ENCODE data around the gene UQCC2. TPM values are rescaled to one million over a fixed set of nuclear protein-coding genes. Genes with fewer than 3 reads are reported as not detected.

Gene UQCC2
- total RNA-seq, 1 experiment from 2014 or later = 46.1 TPM

DNA sequence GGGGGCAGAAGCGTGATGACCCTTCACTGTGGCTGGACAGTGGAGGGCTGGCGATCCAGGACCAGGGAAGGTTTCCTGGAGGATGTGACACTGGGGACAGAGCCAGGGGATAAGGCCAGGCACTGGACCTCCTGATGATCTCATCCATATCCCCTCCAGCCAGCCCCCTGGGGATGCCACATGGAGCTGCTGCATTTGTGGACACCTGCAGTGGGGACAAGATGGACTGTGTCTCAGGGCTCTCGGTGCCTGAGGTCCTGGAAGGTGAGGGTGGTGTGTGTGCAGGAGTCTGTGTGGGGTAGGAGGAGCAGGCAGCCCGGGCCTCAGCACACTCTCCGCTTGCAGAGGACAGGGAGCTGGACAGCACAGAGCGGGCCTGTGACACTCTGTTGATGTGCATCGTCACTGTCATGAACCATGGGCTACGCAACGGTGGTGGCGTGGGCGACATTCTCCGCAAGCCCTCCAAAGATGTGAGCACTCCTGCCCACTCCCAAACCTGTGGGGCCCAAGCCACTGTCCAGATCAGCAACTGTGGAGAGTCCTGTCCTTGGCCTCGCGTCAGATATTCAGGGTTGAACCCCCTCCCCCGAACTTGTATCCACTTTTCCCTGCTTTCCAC, 19.9 kb downstream of the UQCC2 start:
- no peak for DNase-seq (ENCODE audit: low spot score)

DNA sequence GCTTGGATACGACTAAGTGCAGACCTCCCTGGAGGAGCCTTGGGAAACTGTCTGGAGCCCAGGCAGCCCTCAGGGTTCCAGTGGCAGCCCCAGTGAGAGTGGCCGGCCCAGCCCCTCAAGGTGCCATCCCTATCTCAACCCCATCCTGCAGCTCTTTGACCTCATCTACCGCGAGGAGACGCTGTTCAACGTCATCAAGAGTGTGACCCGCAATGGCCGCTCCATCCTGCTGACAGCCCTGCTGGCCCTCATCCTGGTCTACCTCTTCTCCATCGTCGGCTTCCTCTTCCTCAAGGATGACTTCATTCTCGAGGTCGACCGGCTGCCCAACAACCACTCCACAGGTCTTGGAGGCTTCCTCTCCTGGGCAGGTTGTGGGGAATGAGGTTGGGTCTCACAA, 20.7 kb downstream of the UQCC2 start:
- no peak for DNase-seq (ENCODE audit: low spot score)

DNA sequence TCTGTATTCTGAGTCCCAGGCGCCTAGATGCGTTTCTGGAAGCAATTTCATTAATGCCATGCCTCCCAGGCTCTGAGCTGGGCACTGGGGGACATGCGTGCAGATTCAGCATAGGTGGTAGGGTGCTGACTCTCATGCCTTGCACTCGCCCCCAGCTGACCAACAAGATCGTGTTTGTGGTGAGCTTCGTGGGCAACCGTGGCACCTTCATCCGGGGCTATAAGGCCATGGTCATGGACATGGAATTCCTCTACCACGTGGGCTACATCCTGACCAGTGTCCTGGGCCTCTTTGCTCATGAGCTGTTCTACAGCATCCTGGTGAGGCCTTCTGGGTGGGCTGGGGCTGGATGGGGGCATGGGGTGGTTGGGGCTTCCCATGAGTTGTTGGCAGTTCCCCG, 21.6 kb downstream of the UQCC2 start:
- peak; percentile 27 for DNase-seq (ENCODE audit: low spot score)

DNA sequence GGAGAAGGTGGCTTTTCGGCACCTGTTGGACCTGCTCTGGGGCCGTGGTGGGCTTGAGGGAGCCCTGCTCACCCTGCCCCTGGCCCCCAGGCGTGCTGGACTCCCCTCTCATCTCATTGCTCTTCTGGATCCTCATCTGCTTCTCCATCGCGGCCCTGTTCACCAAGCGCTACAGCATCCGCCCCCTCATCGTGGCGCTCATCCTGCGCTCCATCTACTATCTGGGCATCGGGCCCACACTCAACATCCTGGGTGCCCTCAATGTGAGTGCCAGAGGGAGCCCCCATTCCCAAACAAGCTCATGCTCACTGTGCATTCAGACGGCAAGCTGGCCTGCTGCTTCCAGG, 22.4 kb downstream of the UQCC2 start:
- no peak for DNase-seq (ENCODE audit: low spot score)

DNA sequence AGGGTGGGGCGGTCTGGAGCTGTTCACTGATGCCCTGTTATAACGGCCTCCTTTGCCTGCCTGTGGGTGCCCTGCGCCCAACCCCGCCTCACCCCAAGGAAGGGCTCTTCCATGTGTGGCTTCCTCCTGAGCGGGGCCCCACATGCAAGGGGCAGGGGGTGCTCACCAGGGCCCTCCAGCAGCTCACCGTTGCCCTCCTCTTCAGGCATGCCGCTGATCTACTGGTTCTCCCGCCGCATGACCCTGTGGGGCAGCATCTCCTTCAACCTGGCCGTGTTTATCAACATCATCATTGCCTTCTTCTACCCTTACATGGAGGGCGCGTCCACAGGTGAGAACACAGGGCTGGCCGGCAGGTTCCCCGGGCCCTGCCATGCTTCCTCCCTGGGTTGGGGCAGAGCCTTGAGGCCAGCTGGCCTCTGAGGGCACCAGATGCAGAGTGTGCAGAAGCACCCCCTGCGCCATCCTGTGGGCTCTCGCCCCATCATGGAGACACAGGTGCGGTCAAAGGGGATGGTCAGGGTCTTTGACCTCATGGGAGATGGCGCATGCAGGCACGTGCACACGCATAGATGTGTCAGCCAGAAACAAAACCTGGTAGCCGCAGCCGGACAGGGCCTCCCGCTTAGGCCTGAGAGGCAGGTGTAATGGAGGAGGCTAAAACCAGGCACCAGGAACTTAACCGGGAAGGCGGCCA, 22.9 kb downstream of the UQCC2 start:
- no peak for DNase-seq (ENCODE audit: low spot score)

DNA sequence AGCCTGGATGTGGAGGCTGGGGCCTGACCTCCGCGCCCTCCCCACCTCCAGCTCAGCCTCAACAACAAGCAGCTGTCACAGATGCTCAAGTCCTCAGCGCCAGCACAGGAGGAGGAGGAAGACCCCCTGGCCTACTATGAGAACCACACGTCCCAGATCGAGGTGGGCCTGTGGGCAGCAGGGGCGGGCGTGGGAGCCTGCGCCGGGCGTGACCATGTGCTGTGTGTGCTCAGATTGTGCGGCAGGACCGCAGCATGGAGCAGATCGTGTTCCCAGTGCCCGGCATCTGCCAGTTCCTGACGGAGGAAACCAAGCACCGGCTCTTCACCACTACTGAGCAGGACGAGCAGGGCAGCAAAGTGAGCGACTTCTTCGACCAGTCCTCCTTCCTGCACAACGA, 23.5 kb downstream of the UQCC2 start:
- no peak for DNase-seq (ENCODE audit: low spot score)

DNA sequence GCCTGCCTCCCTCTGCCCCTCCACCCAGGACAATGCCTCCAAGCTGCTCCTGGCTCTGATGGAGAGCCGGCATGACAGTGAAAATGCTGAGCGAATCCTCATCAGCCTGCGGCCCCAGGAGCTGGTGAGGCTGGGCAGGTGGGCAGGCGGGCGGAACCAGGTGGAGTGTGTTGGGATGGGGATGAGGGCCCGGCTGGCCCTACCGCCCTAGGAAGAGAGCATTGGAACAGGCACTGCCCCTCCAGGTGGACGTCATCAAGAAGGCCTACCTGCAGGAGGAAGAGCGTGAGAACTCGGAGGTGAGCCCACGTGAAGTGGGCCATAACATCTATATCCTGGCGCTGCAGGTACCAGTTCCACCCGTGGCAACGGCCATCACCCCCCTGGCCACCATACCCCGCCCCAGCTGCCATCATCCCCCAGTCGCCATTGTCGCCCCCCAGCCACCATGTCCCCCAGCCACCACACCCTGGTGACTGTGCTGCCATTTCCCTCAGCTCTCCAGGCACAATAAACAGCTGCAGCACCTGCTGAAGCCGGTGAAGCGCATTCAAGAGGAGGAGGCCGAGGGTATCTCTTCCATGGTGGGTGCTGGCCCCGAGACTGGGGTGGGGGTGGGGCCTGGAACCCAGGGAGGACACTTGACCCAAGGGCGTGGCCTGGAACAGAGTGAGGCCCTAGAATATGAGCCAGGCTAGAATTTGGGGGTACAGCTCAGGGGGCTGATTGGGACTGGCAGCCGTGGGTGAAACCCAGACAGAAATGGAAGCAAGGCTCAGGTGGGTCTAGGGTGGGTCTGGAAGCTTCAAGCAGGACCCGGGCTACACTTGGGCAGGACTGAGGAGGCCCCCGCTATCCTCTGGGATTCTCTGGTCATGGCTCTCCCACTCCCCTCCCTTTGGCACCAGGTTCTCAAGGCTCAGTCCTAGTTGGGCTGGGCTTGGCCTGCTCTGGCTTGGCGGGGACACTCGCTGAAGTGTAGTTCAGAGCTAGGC, 24.2 kb downstream of the UQCC2 start:
- no peak for DNase-seq (ENCODE audit: low spot score)

DNA sequence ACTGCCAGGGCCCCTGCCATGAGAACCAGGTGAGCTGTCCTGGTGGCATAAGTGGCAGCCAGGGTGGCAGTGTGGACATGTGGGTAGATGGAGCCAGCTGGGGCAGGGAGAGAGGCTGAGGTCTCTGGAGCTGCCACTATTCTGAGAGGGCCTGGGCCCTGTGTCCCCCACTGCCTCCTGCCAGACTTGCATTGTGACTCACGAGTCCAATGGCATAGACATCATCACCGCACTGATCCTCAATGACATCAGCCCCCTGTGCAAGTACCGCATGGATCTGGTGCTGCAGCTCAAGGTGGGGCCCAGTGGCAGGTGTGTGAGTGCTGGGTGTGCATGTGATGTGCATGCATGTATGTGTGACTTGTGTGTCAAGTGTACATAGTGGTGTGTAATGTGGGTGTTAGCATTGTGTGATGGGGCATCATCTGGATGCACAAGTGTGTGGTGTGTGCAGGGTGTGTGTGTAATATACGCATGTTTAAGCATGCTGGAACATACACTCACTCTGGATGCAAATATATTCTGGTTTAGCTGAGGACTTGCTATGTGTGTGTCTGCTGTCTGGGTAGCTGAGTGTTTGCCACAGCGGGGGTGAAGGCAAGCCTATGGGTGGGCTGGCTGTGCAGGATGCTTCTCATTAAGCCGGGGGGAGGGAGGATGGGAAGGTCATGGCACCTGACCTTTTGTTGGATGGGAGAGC, 25.1 kb downstream of the UQCC2 start:
- no peak for DNase-seq (ENCODE audit: low spot score)

DNA sequence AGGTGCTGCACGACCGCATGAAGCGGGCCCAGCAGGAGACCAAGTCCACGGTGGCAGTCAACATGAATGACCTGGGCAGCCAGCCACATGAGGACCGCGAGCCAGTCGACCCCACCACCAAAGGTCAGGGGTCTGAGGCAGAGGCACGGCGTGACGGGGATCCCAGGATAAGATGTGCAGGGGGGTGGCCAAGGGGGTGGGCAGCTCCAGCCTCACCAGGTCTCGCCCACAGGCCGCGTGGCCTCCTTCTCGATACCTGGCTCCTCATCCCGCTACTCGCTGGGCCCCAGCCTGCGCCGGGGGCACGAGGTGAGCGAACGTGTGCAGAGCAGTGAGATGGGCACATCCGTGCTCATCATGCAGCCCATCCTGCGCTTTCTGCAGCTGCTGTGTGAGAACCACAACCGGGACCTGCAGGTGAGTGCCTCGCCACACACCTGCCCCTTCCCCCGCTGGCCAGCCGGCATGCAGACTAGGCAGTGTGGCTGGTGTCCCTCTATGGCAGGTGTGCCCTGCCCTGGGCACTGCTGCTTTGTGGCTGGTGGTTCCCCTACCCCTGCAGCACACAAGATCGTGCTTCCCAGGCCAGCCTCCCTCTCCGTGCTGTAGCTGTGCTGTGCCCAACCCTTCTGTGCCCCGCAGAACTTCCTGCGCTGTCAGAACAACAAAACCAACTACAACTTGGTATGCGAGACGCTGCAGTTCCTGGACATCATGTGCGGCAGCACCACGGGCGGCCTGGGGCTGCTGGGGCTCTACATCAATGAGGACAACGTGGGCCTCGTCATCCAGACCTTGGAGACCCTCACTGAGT, 25.9 kb downstream of the UQCC2 start:
- DNase-seq (ENCODE audit: low spot score) = no peak

DNA sequence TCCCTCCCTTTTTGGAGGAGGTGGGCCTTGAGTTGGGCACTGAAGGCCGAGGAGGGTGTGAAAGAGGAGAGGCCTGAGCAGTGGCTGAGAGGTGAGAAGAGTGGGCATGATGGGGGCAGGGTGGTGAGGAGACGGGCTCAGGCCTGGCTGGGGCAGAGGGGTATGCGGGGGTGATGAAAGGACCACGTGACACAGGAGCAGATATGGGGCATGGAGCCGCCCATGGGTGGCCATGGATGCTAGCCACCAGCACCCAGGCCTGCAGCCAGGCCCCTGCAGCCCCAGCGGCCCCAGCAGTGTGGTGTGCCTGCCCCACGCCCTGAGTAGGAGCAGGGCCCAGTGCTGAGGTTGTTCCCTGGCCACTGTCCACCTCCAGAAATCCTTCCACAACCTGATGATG, 26.5 kb downstream of the UQCC2 start:
- DNase-seq (ENCODE audit: low spot score) = no peak

DNA sequence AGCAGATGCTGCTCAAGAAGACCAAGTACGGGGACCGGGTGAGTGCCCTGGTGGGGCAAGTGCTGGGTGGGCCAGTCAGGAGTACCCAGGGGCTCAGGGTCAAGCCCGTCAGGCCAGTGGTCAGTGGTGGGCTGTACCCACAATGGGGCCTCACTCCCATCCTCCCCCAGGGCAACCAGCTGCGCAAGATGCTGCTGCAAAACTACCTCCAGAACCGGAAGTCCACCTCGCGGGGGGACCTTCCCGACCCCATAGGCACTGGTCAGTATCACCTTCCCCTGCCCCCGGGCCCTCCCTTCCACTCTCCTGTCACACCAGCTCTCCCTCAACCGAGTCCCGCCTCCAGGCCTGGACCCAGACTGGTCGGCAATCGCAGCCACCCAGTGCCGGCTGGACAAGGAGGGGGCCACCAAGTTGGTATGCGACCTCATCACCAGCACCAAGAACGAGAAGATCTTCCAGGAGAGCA, 27.0 kb downstream of the UQCC2 start:
- no peak for DNase-seq (ENCODE audit: low spot score)

DNA sequence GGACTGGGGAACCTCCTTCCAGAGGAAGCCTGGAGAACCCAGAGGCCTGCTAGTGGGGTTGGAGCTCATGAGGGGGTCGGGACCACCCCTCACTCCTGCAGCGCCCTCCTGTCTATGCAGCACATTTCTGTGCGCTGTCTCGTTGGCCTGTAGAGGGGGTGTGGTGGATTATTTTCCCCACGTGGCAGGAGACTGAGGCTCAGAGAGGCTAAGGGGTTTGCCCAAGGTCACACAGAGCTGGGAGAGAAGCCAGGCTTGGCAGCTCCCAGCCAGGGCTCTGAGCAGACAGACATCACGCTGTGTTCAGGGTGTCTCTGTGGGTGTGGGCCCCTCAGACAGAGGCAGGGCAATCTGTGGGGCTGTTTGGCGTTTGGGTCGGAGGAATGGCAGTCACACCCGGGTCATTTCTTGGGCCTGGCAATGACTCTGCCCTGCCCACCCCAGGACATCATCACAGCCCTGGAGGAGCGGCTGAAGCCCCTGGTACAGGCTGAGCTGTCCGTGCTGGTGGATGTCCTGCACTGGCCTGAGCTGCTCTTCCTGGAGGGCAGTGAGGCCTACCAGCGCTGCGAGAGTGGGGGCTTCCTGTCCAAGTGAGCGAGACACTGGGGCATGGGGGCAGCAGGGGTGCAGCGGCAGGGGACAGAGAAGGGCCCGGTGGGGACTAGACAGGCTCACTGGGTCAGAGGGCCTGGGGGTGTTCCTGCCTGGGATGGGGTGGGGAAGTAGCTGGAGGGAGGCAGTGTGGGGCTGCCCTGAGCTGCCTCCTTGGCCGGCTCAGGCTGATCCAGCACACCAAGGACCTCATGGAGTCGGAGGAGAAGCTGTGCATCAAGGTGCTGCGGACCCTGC, 27.7 kb downstream of the UQCC2 start:
- DNase-seq (ENCODE audit: low spot score) = no peak

DNA sequence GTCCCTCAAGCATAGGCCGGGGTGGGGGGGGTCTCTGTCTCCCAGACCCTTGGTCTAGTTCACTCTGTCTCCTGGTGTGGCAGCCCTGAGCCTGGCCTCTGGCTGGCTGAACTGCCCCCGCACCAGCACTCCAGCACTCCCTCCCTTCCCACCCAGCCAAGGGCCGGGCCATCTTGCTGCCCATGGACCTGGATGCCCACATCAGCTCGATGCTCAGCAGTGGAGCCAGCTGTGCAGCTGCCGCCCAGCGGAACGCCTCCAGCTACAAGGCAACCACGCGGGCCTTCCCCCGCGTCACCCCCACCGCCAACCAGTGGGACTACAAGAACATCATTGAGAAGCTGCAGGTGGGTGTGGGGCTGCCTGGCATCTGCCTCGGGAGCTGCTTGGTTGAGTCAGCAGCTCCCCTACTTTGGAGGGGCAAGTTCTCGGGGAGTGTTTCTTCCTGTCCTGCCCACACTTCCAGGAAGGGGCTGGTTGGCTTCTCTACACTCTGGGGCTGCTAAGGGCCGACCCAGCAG, 28.4 kb downstream of the UQCC2 start:
- DNase-seq (ENCODE audit: low spot score) = peak; percentile 83

DNA sequence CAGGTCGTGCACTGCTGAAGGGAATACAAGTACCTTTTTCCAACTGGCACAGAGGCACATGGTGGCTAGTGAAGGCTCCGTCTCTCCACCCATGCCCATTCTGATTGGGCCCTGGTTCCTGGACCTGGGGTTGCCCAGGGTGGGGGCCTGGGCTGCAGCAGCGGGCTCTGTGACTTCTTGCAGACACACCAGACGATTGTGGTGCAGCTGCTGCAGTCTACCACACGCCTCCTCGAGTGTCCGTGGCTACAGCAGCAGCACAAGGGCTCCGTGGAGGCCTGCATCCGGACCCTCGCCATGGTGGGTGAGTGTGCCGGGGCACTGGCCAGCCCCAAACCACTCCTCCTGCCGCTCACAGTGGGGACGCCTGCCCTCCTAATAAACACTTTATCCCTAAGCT, 29.2 kb downstream of the UQCC2 start:
- no peak for DNase-seq (ENCODE audit: low spot score)

DNA sequence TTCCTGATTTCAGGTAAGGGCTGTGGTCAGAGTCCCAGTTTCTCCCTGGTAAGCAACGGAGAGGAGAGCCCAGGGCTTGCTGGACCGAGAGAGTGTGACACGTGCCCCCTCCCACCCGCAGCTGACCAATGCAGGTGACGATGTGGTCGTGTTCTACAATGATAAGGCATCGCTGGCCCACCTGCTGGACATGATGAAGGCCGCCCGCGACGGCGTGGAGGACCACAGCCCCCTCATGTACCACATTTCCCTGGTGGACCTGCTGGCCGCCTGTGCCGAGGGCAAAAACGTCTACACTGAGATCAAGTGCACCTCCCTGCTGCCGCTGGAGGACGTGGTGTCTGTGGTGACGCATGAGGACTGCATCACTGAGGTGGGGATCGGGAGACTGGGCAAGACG, 31.7 kb downstream of the UQCC2 start:
- DNase-seq (ENCODE audit: low spot score) = no peak

DNA sequence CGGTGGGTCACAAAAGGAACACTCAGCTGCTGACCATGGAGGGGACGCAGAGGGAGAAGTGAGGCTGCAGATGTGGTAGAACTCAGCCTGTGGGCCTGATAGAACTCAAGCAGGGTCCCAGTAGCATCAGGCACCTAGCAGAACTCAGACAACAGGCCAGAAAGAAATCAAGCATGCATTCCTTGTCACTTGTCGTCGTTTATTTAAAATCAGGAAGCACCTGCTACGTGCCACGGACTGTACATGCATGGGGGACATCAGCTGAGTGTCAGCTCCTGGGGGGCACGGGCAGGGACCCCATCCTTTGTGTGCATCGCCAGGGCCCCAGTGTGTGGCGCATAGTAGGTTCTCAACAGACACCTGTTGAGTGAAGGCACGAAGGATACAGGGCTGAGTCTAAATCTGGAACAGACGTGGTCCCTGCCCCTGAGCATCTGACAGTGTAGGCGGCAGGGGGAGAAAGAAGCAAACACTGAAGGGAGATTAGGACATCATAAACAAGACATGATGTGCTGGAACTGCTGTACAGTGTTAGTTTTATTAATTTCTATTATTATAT, 32.5 kb downstream of the UQCC2 start:
- DNase-seq (ENCODE audit: low spot score) = no peak

DNA sequence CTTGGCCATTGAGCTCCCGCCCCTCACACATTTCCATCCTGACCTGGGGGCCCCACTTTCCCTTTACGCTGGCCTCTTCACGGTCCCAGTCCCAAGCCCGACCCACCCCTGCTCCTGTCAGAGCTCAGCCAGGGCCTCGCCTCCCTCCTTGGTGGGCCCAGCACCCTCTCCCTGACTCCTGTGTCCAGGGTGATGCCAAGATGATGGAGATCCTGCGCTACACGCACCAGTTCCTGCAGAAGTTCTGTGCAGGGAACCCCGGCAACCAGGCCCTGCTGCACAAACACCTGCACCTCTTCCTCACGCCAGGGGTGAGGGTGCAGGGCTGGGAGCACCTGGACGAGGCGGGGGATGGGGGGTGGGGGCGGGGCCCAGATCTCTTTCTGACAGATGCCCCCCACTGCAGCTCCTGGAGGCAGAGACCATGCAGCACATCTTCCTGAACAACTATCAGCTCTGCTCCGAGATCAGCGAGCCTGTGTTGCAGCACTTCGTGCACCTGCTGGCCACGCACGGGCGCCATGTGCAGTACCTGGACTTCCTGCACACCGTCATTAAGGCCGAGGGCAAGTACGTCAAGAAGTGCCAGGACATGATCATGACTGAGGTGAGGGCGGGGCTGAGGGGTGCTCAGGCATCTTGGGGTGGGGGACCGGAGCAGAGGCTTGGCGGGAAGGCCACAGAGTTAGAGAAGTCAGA, 33.1 kb downstream of the UQCC2 start:
- no peak for DNase-seq (ENCODE audit: low spot score)

DNA sequence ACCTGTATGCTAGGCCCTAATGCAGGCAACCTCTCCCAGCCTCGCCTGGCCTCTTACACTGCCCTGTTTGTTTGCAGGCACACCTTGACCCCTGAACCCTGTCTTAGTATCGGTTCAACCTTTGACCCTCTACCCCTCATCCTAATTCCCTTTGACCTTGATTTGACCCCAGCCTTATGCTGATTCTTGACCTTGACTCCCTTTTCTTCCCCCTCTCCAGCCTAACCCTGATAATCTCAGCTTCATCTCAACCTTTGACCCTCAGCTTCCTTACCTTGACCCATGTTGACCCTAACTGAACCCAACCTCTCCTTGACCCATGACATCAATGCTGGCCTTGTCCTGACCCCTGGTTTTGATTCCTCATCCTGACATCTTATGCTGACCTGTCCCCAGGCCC, 33.8 kb downstream of the UQCC2 start:
- no peak for DNase-seq (ENCODE audit: low spot score)

DNA sequence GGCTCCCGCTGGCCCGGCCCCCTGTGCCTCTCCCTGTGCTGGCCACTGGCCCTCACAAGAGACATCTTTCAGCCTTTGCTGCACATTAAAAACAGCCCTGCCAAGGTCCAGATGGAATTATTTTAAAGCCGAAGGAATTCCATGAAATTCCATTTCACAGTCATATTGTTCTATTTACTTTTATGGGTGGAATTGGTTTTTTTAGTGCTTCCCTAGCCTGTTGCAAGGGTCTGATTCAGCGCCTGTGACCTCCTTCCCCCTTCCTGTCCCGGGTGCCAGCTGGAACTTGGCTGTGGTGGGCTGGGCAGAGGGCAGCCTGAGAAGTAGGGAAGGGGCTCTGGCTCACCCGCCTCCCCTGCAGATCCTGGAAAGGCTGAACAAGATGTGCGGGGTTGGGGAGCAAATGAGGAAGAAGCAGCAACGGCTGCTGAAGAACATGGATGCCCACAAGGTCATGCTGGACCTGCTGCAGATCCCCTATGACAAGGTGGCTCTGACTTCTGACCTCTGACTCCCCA, 34.3 kb downstream of the UQCC2 start:
- DNase-seq (ENCODE audit: low spot score) = no peak
